Stomach (tissue), 4 donors: ENCODE measurements around the gene ANKRD35.

Experiments used
- POLR2A ChIP-seq, 4 donors: fragments of 450-650 bp; IDR thresholded peaks; one replicate each; pipeline ENCODE4 v1.6.1; 2016; ENCODE audit warnings: antibody characterized with exemption in 4 of 4, control low read depth in 2 of 4, mild to moderate bottlenecking in 1 of 4, moderate library complexity in 1 of 4
- POLR2AphosphoS5 ChIP-seq, 3 donors: sonication (generic); formaldehyde crosslinking; IDR thresholded peaks; one replicate each; pipeline ENCODE4 v1.6.1; 2016; ENCODE audit warnings: antibody characterized with exemption in 3 of 3
- TF ChIP-seq, protein P1 (sequence below), 7 experiments: fragments of 450-650 bp in 4 of 7; fragments of 200-600 bp in 3 of 7; sonication (generic) in 3 of 7; IDR thresholded peaks; one replicate each; pipeline ENCODE4 v1.5.1; 2016 to 2019; ENCODE audit warnings: antibody characterized with exemption in 7 of 7, control low read depth in 2 of 7, mild to moderate bottlenecking in 1 of 7

DNA sequence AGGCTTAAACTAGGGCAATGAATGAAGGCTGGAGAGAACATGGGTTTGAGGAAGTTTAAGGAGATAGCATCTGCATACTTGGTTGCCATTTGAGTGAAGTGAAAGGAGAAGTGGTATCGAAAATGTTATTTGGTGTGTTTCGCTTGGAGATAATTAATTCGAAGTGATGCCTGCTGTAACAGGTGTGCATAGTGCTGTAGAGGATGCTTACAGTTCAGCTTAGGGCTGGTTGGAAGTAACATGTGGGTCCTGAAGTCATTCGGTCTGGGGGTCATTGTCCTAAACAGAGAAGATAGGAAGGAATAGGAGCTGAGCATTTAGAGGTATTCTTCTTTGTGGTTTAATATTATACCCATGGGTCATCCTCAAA lies 40.5 kb downstream of the ANKRD35 start:
- TF ChIP-seq POLR2A (IDR thresholded peaks at IDR 0.05) (no peak), POLR2AphosphoS5 (IDR thresholded peaks at IDR 0.05) (no peak)
- TF ChIP-seq, protein P1, sequence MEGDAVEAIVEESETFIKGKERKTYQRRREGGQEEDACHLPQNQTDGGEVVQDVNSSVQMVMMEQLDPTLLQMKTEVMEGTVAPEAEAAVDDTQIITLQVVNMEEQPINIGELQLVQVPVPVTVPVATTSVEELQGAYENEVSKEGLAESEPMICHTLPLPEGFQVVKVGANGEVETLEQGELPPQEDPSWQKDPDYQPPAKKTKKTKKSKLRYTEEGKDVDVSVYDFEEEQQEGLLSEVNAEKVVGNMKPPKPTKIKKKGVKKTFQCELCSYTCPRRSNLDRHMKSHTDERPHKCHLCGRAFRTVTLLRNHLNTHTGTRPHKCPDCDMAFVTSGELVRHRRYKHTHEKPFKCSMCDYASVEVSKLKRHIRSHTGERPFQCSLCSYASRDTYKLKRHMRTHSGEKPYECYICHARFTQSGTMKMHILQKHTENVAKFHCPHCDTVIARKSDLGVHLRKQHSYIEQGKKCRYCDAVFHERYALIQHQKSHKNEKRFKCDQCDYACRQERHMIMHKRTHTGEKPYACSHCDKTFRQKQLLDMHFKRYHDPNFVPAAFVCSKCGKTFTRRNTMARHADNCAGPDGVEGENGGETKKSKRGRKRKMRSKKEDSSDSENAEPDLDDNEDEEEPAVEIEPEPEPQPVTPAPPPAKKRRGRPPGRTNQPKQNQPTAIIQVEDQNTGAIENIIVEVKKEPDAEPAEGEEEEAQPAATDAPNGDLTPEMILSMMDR (IDR thresholded peaks at IDR 0.05): no peak
